Measurements from ENCODE around the gene TAT.
"Not testable (repeated sequence)": the region's sequence is repeated elsewhere in the genome, so short reads cannot be mapped to it uniquely, and the experiment has no call there.

Gene TAT

GRCh38 chr16:71576971-71577370 lies at the start of gene TAT:
Gene TAT (minus strand): TSS chr16:71577092. CDS start chr16:71576415, 677 bp downstream.
- DNase-seq, result no peak

- DNase-seq, result no peak
These were observed 49.3 kb upstream of the TAT start, which contains the start of gene MARVELD3 for GRCh38 chr16:71626018-71626857. Gene MARVELD3 (plus strand): TSS chr16:71626184. CDS start chr16:71626230, 46 bp downstream.

GRCh38 chr16:71625113-71625850 lies 48.4 kb upstream of the TAT start:
- no peak for DNase-seq

GRCh38 chr16:71623597-71623996 lies 46.7 kb upstream of the TAT start:
- DNase-seq, result no peak

GRCh38 chr16:71622088-71622487 lies 45.2 kb upstream of the TAT start:
- DNase-seq, result no peak

GRCh38 chr16:71618429-71618828 lies 41.5 kb upstream of the TAT start:
- DNase-seq, result no peak

GRCh38 chr16:71614956-71615355 lies 38.1 kb upstream of the TAT start:
- DNase-seq, result not testable (repeated sequence)

- DNase-seq, result no peak
These were observed 34.3 kb upstream of the TAT start for GRCh38 chr16:71610936-71611871.

- DNase-seq, result no peak
These were observed 33.6 kb upstream of the TAT start for GRCh38 chr16:71610447-71610846.

GRCh38 chr16:71609066-71609465 lies 32.2 kb upstream of the TAT start:
- DNase-seq, result no peak

GRCh38 chr16:71600822-71601221 lies 23.9 kb upstream of the TAT start:
- DNase-seq, result no peak

- not testable (repeated sequence) for DNase-seq
These were observed 21.5 kb upstream of the TAT start for GRCh38 chr16:71598426-71598825.

GRCh38 chr16:71595340-71595826 lies 18.5 kb upstream of the TAT start:
- DNase-seq, result not testable (repeated sequence)

- no peak for DNase-seq
These were observed 17.2 kb upstream of the TAT start for GRCh38 chr16:71594000-71594646.

GRCh38 chr16:71593048-71593999 lies 16.4 kb upstream of the TAT start:
- no peak for DNase-seq

GRCh38 chr16:71591917-71592316 lies 15.0 kb upstream of the TAT start:
- no peak for DNase-seq

- DNase-seq, result no peak
These were observed 13.7 kb upstream of the TAT start for GRCh38 chr16:71590584-71590983.

GRCh38 chr16:71590071-71590470 lies 13.2 kb upstream of the TAT start:
- not testable (repeated sequence) for DNase-seq

GRCh38 chr16:71589334-71589733 lies 12.4 kb upstream of the TAT start:
- DNase-seq, result not testable (repeated sequence)

GRCh38 chr16:71585318-71585703 lies 8.4 kb upstream of the TAT start:
- DNase-seq, result no peak

All from SIG-M5 (cell line).